Erythroblast (primary cell): ENCODE measurements around the gene GTPBP1.

Experiments used
- GATA1 ChIP-seq: IDR thresholded peaks from 2 replicates; pipeline ENCODE4 v1.6.1; 2011; ENCODE audit warnings: low read depth, mild to moderate bottlenecking, control low read depth, low read length, moderate library complexity
- POLR2A ChIP-seq: IDR thresholded peaks from 2 replicates; pipeline ENCODE4 v1.6.1; 2011; ENCODE audit warnings: mild to moderate bottlenecking, low read length

DNA sequence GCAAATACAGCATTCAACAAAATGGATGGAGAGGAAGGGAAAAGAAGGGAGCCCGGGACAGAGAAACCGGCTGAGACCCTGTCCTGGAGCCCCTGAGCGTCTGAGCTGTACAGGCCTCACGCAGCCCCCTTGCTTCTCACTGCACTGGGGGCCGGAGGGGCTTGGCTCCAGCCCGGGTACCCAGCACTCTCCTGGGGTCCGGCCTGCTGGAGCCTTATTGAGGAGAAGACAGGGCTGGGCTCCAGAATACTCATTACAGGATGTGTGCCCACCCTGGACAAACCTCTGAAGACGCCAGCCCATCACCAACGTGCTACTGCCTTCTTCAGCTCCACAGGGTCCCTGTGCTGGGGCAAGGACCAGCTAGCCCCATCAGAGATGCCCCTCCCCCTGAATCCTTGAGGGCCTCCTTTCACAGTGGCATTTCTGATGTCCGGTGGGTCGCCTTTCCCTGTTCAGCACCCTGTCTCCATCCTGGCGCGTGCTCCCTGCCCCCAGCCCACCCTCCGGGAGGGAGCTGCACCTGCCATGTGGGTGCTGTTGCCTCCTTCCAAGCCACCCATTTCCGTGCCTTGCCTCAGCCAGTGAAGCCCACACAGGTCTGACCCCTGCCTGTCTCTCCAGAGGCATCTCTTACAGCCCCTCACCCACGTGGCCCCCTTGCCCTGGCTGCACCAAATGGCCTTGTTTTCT, 64.7 kb downstream of the GTPBP1 start:
- TF ChIP-seq POLR2A: no peak
- no peak for TF ChIP-seq GATA1
